Neural progenitor cell (in vitro differentiated cells): Measurements from ENCODE around the gene RREB1. TPM values are rescaled to one million over a fixed set of nuclear protein-coding genes. Genes with fewer than 3 reads are reported as not detected.

ENCODE experiments used
- DNase-seq: peaks from one replicate; pipeline ENCODE4 v3.0.0-alpha.2; 2016; ENCODE audit warnings: low spot score
- H2AFZ ChIP-seq: fragments of 200-600 bp; sonication (generic); replicated peaks from 2 replicates; pipeline ENCODE4 v1.6.1; 2016; ENCODE audit warnings: antibody characterized with exemption
- H3F3A ChIP-seq: fragments of 200-600 bp; sonication (generic); 2 replicates; pipeline ENCODE4 v1.6.1; 2016; ENCODE audit warnings: antibody characterized with exemption, low read depth
- H3K27ac ChIP-seq: fragments of 200-600 bp; sonication (generic); 2 replicates; pipeline ENCODE4 v1.5.1; 2016; ENCODE audit warnings: mild to moderate bottlenecking
- H3K27me3 ChIP-seq: fragments of 200-600 bp; sonication (generic); 2 replicates; pipeline ENCODE4 v1.6.1; 2016; ENCODE audit warnings: mild to moderate bottlenecking, moderate library complexity
- H3K36me3 ChIP-seq: fragments of 200-600 bp; sonication (generic); 2 replicates; pipeline ENCODE4 v1.5.1; 2016
- H3K4me1 ChIP-seq: fragments of 200-600 bp; sonication (generic); 2 replicates; pipeline ENCODE4 v1.6.1; 2016; ENCODE audit warnings: mixed run types
- H3K4me2 ChIP-seq: fragments of 200-600 bp; sonication (generic); 2 replicates; pipeline ENCODE4 v1.6.1; 2016
- H3K4me3 ChIP-seq: fragments of 200-600 bp; sonication (generic); 2 replicates; pipeline ENCODE4 v1.5.1; 2016
- H3K79me2 ChIP-seq: fragments of 200-600 bp; sonication (generic); 2 replicates; pipeline ENCODE4 v1.6.1; 2016; ENCODE audit warnings: low read depth
- H3K9ac ChIP-seq: fragments of 200-600 bp; sonication (generic); 2 replicates; pipeline ENCODE4 v1.6.1; 2016
- H3K9me3 ChIP-seq: fragments of 200-600 bp; sonication (generic); 2 replicates; pipeline ENCODE4 v1.5.1; 2016; ENCODE audit warnings: low read depth
- H4K20me1 ChIP-seq: fragments of 200-600 bp; sonication (generic); 2 replicates; pipeline ENCODE4 v1.6.1; 2016; ENCODE audit warnings: low read depth
- H3K27ac Mint-ChIP-seq: 3 replicates; pipeline ENCODE4 v1.8.0; 2021; ENCODE audit warnings: mixed read lengths
- H3K27me3 Mint-ChIP-seq: 2 replicates; pipeline ENCODE4 v1.8.0; 2022; ENCODE audit warnings: low read depth, mild to moderate bottlenecking, inconsistent platforms, moderate library complexity, mixed read lengths; ENCODE audit not compliant: insufficient read depth
- H3K36me3 Mint-ChIP-seq: 3 replicates; pipeline ENCODE4 v1.8.0; 2021; ENCODE audit warnings: mixed read lengths
- H3K4me1 Mint-ChIP-seq: 3 replicates; pipeline ENCODE4 v1.8.0; 2021; ENCODE audit warnings: mixed read lengths
- H3K4me3 Mint-ChIP-seq: 3 replicates; pipeline ENCODE4 v1.8.0; 2021; ENCODE audit warnings: mild to moderate bottlenecking, moderate library complexity, mixed read lengths
- H3K9me3 Mint-ChIP-seq: 3 replicates; pipeline ENCODE4 v1.8.0; 2020; ENCODE audit warnings: mixed read lengths
- EZH2 ChIP-seq: fragments of 200-600 bp; sonication (generic); IDR thresholded peaks from 2 replicates; pipeline ENCODE4 v1.6.1; 2017; ENCODE audit warnings: antibody characterized with exemption, mild to moderate bottlenecking, moderate library complexity
- EZH2phosphoT487 ChIP-seq: fragments of 200-600 bp; sonication (generic); IDR thresholded peaks from 2 replicates; pipeline ENCODE4 v1.6.1; 2017; ENCODE audit warnings: antibody characterized with exemption
- total RNA-seq: library from RNA; depleted of rRNA; stranded (reverse); fragments of >200 nt; gene quantifications from 2 replicates; pipeline ENCODE4 v1.2.3, GENCODE V29; 2015; ENCODE audit warnings: low replicate concordance
- TF ChIP-seq, protein P1 (sequence below): fragments of 200-600 bp; sonication (generic); IDR thresholded peaks from 2 replicates; pipeline ENCODE4 v1.5.1; 2017; ENCODE audit warnings: antibody characterized with exemption, mild to moderate bottlenecking

RREB1 gene
- total RNA-seq, 1 donor from 2014 or later = 12.1 TPM

GRCh38 chr6:7169296-7169721, 61.5 kb downstream of the RREB1 start:
- no peak for DNase-seq
- peaks cover 12% of the 10 kb centered on the region for H3F3A ChIP-seq
- H3K4me3 Mint-ChIP-seq = no peak overlapping the region

GRCh38 chr6:7170117-7170732, 62.5 kb downstream of the RREB1 start:
- H3K36me3 Mint-ChIP-seq = no peaks in the 10 kb centered on the region
- Histone ChIP-seq H3K36me3 (no peaks in the 10 kb centered on the region), H3K4me1 (peaks cover 25% of the 10 kb centered on the region), H3K4me2 (no peak overlapping the region), H3K9me3 (no peaks in the 10 kb centered on the region), H4K20me1 (peaks cover 72% of the 10 kb centered on the region), H3K27ac (no peak overlapping the region), H3K79me2 (peaks cover 15% of the 10 kb centered on the region), H2AFZ (no peak overlapping the region), H3K9ac (no peak overlapping the region), H3K27me3 (no peaks in the 10 kb centered on the region), H3K4me3 (no peak overlapping the region), H3F3A (peaks cover 12% of the 10 kb centered on the region)
- no peaks in the 10 kb centered on the region for H3K9me3 Mint-ChIP-seq
- peaks cover 34% of the 10 kb centered on the region for H3K4me1 Mint-ChIP-seq
- H3K4me3 Mint-ChIP-seq = no peak overlapping the region
- TF ChIP-seq, protein P1, sequence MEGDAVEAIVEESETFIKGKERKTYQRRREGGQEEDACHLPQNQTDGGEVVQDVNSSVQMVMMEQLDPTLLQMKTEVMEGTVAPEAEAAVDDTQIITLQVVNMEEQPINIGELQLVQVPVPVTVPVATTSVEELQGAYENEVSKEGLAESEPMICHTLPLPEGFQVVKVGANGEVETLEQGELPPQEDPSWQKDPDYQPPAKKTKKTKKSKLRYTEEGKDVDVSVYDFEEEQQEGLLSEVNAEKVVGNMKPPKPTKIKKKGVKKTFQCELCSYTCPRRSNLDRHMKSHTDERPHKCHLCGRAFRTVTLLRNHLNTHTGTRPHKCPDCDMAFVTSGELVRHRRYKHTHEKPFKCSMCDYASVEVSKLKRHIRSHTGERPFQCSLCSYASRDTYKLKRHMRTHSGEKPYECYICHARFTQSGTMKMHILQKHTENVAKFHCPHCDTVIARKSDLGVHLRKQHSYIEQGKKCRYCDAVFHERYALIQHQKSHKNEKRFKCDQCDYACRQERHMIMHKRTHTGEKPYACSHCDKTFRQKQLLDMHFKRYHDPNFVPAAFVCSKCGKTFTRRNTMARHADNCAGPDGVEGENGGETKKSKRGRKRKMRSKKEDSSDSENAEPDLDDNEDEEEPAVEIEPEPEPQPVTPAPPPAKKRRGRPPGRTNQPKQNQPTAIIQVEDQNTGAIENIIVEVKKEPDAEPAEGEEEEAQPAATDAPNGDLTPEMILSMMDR = no peak
- TF ChIP-seq EZH2 (no peak), EZH2phosphoT487 (no peak)
- peaks cover 2% of the 10 kb centered on the region for H3K27me3 Mint-ChIP-seq
- no peak for DNase-seq
- no peak overlapping the region for H3K27ac Mint-ChIP-seq

More at GRCh38 chr6:7169296-7169721, 61.5 kb downstream of the RREB1 start:
- Mint-ChIP-seq H3K27me3 (peaks cover 3% of the 10 kb centered on the region), H3K4me1 (peaks cover 38% of the 10 kb centered on the region), H3K27ac (no peak overlapping the region), H3K9me3 (no peaks in the 10 kb centered on the region), H3K36me3 (no peaks in the 10 kb centered on the region)
- H3K79me2 ChIP-seq = peaks cover 7% of the 10 kb centered on the region
- H3K36me3 ChIP-seq = no peaks in the 10 kb centered on the region
- no peak overlapping the region for H3K4me2 ChIP-seq
- TF ChIP-seq EZH2 (no peak), EZH2phosphoT487 (no peak)
- TF ChIP-seq, protein P1 = no peak
- no peaks in the 10 kb centered on the region for H3K9me3 ChIP-seq
- H3K27me3 ChIP-seq = no peaks in the 10 kb centered on the region
- peaks cover 29% of the 10 kb centered on the region for H3K4me1 ChIP-seq
- peaks cover 73% of the 10 kb centered on the region for H4K20me1 ChIP-seq
- H2AFZ ChIP-seq = no peak overlapping the region
- H3K4me3 ChIP-seq = no peak overlapping the region
- H3K9ac ChIP-seq = no peak overlapping the region
- no peak overlapping the region for H3K27ac ChIP-seq

DNA sequence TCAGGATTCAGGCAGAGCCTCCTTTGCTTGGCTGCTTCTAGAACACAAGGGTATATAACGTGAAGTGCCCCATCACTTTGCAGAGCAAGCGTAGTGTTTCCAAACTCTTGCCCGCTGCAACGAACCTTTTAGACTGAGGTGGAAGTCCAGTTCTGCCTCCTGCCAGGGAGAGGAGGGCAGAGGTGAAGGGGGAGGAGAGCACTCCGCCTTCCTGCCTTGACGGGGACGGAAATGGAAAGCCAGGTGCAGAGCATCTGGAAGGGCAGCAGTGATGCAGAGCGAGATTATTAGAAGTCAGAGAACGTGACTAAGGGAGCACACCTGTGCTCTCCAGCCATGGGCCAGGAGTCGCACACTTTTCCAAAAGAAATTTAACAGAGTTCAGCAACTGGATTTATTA, 63.4 kb downstream of the RREB1 start:
- Histone ChIP-seq H3K36me3 (no peaks in the 10 kb centered on the region), H3K27ac (no peak overlapping the region), H4K20me1 (peaks cover 72% of the 10 kb centered on the region), H3F3A (peaks cover 12% of the 10 kb centered on the region), H3K79me2 (peaks cover 15% of the 10 kb centered on the region), H3K4me3 (no peak overlapping the region), H3K9me3 (no peaks in the 10 kb centered on the region), H3K4me2 (no peak overlapping the region), H3K4me1 (peaks cover 26% of the 10 kb centered on the region), H3K9ac (no peak overlapping the region), H3K27me3 (no peaks in the 10 kb centered on the region), H2AFZ (no peak overlapping the region)
- no peak for TF ChIP-seq EZH2phosphoT487
- TF ChIP-seq EZH2 = no peak
- no peak overlapping the region for H3K27ac Mint-ChIP-seq
- peaks cover 32% of the 10 kb centered on the region for H3K4me1 Mint-ChIP-seq
- DNase-seq = no peak
- peaks cover 2% of the 10 kb centered on the region for H3K27me3 Mint-ChIP-seq
- no peaks in the 10 kb centered on the region for H3K9me3 Mint-ChIP-seq
- no peaks in the 10 kb centered on the region for H3K36me3 Mint-ChIP-seq
- H3K4me3 Mint-ChIP-seq = no peak overlapping the region

DNA sequence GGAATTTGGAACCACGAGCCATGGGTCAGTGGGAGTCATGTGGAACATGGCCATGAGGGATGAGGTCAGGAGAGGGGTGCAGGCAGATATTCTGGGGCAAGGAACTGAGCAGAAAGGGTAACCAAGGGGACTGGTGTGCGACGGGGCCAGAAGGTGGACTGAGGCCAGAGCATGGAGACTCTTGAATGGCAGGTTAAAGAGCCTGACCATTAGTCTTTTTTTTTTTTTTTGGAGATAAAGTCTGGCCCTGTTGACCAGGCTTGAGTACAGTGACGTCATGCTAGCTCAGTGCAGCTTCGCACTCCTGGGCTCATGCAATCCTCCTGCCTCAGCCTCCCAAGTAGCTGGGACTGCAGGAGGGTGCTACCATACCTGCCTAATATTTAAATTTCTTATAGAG, 64.0 kb downstream of the RREB1 start:
- Mint-ChIP-seq H3K4me3 (no peak overlapping the region), H3K9me3 (no peaks in the 10 kb centered on the region), H3K27ac (no peak overlapping the region), H3K36me3 (no peaks in the 10 kb centered on the region), H3K4me1 (peaks cover 33% of the 10 kb centered on the region), H3K27me3 (peaks cover 4% of the 10 kb centered on the region)
- no peak overlapping the region for H2AFZ ChIP-seq
- no peak overlapping the region for H3K9ac ChIP-seq
- no peaks in the 10 kb centered on the region for H3K36me3 ChIP-seq
- H3K4me2 ChIP-seq = no peak overlapping the region
- no peaks in the 10 kb centered on the region for H3K27me3 ChIP-seq
- no peak overlapping the region for H3K27ac ChIP-seq
- H3K4me1 ChIP-seq = peaks cover 22% of the 10 kb centered on the region
- peaks cover 71% of the 10 kb centered on the region for H4K20me1 ChIP-seq
- DNase-seq = no peak
- peaks cover 15% of the 10 kb centered on the region for H3K79me2 ChIP-seq
- TF ChIP-seq, protein P1 = no peak
- TF ChIP-seq EZH2 (no peak), EZH2phosphoT487 (no peak)
- no peaks in the 10 kb centered on the region for H3K9me3 ChIP-seq
- peaks cover 12% of the 10 kb centered on the region for H3F3A ChIP-seq
- no peak overlapping the region for H3K4me3 ChIP-seq
